HepG2 (cell line): Measurements from ENCODE around the gene SLC25A47. TPM values are rescaled to one million over a fixed set of nuclear protein-coding genes. Genes with fewer than 3 reads are reported as not detected.

Experiments used
- CCAR2 ChIP-seq: fragments of 200-400 bp; formaldehyde crosslinking; optimal IDR thresholded peaks from 2 replicates; pipeline ENCODE3; 2018; ENCODE audit warnings: low read depth, mild to moderate bottlenecking, low read length, moderate library complexity
- IRF1 ChIP-seq: sonication (generic); formaldehyde crosslinking; IDR thresholded peaks from 2 replicates; pipeline ENCODE4 v1.4.0; 2020; ENCODE audit warnings: low read depth, mild to moderate bottlenecking, missing genetic modification reagents
- XBP1 ChIP-seq: sonication (generic); formaldehyde crosslinking; IDR thresholded peaks from 2 replicates; pipeline ENCODE4 v1.5.0; 2020; ENCODE audit warnings: missing genetic modification reagents
- ZBTB21 ChIP-seq: sonication (generic); formaldehyde crosslinking; IDR thresholded peaks from 2 replicates; pipeline ENCODE4 v1.4.0; 2020; ENCODE audit warnings: missing genetic modification reagents
- ZFP91 ChIP-seq: sonication (generic); formaldehyde crosslinking; IDR thresholded peaks from 2 replicates; pipeline ENCODE4 v1.9.0; 2022; ENCODE audit warnings: missing genetic modification reagents, mild to moderate bottlenecking, borderline replicate concordance
- ZFY ChIP-seq: sonication (generic); formaldehyde crosslinking; IDR thresholded peaks from 2 replicates; pipeline ENCODE4 v1.4.0; 2020; ENCODE audit warnings: missing genetic modification reagents
- ZNF136 ChIP-seq: sonication (generic); formaldehyde crosslinking; IDR thresholded peaks from 2 replicates; pipeline ENCODE4 v1.8.1; 2022; ENCODE audit warnings: low read depth, mild to moderate bottlenecking, moderate library complexity, missing genetic modification reagents
- ZNF160 ChIP-seq: sonication (generic); formaldehyde crosslinking; IDR thresholded peaks from 2 replicates; pipeline ENCODE4 v1.8.0; 2022; ENCODE audit warnings: mild to moderate bottlenecking, inconsistent platforms, missing genetic modification reagents
- ZNF251 ChIP-seq: sonication (generic); formaldehyde crosslinking; IDR thresholded peaks from 2 replicates; pipeline ENCODE4 v1.9.0; 2021; ENCODE audit warnings: mild to moderate bottlenecking, missing genetic modification reagents
- ZNF430 ChIP-seq: sonication (generic); formaldehyde crosslinking; IDR thresholded peaks from 2 replicates; pipeline ENCODE4 v1.9.0; 2021; ENCODE audit warnings: mild to moderate bottlenecking, missing genetic modification reagents
- ZNF609 ChIP-seq: sonication (generic); formaldehyde crosslinking; IDR thresholded peaks from 2 replicates; pipeline ENCODE4 v1.4.0; 2020; ENCODE audit warnings: mild to moderate bottlenecking, missing genetic modification reagents, borderline replicate concordance
- ZNF646 ChIP-seq: sonication (generic); formaldehyde crosslinking; IDR thresholded peaks from 2 replicates; pipeline ENCODE4 v1.9.0; 2021; ENCODE audit warnings: mild to moderate bottlenecking, missing genetic modification reagents
- polyA plus RNA-seq, 8 experiments: library from polyadenylated mRNA; depleted of rRNA in 3 of 8; stranded (reverse) in 7 of 8; unstranded in 1 of 8; fragments of >200 nt; fragmentation: Illumina TruSeq in 4 of 8; extraction: Trizol in 4 of 8; gene quantifications; 2 replicates each; pipeline versions ENCODE4 v1.2.1 to v1.2.3, GENCODE V29; 2011 to 2016; ENCODE audit warnings: low read depth in 4 of 8, missing spikeins in 1 of 8, mixed read lengths in 1 of 8; ENCODE audit not compliant: insufficient read depth in 1 of 8
- total RNA-seq, 5 experiments: library from RNA; depleted of rRNA; stranded (reverse); fragments of >200 nt; fragmentation: Illumina TruSeq; extraction: Trizol; gene quantifications; 2 replicates each; pipeline ENCODE4 v1.2.3, GENCODE V29; 2016; ENCODE audit warnings: low read depth in 1 of 5

SLC25A47 gene
- total and polyA plus RNA-seq, 2 of the 13 experiments (the other 11 are each of a cell fraction or from before 2014, with no cell fraction given), result 1.0 to 1.7 TPM

- 0 out of 2 replicates have a peak, but pooled peaks have one; percentile 51 for TF ChIP-seq ZNF609
- peak; percentile 51; the same call in 1 of the 2 replicates for TF ChIP-seq ZNF430 (CRISPR knock-in tag)
- no peak for TF ChIP-seq ZNF646 (CRISPR knock-in tag)
- peak; percentile 74 for TF ChIP-seq ZFP91 (CRISPR knock-in tag)
- TF ChIP-seq ZNF251, result no peak
- TF ChIP-seq XBP1 (CRISPR knock-in tag), result peak; percentile 34; the same call in 1 of the 2 replicates
- TF ChIP-seq ZNF160 (CRISPR knock-in tag), result peak; percentile 28; the same call in 1 of the 2 replicates
- peak; percentile 96 for TF ChIP-seq ZFY
- TF ChIP-seq ZNF136 (CRISPR knock-in tag), result no peak
- no peak for TF ChIP-seq CCAR2
- no peak for TF ChIP-seq IRF1 (CRISPR knock-in tag)
- no peak for TF ChIP-seq ZBTB21 (CRISPR knock-in tag)
These were observed 37.9 kb upstream of the SLC25A47 start (continued) for GRCh38 chr14:100285021-100285912.
